Measurements from ENCODE around the gene DIO1. TPM values are rescaled to one million over a fixed set of nuclear protein-coding genes. Genes with fewer than 3 reads are reported as not detected.
A peak's percentile ranks its signal among the peaks of the same experiment; 100 is the strongest.

Gene DIO1
- polyA plus RNA-seq, 1 donor from 2014 or later = not detected

- Histone ChIP-seq H3K27me3 (ENCODE audit: insufficient read depth, low read depth, low read length) (no peaks in the 10 kb centered on the region), H3F3A (ENCODE audit: insufficient read depth, low read length, poor library complexity, severe bottlenecking) (no peaks in the 10 kb centered on the region), H3K79me2 (replicated peaks; ENCODE audit: insufficient read depth, low read length) (no peaks in the 10 kb centered on the region), H3K4me3 (ENCODE audit: low read length) (peak within 1 kb of the TSS; percentile 100), H3K9ac (ENCODE audit: low read length) (peak within 1 kb of the TSS; percentile 73), H3K27ac (ENCODE audit: low read length) (peak within 1 kb of the TSS; percentile 4), H4K20me1 (ENCODE audit: insufficient read depth) (no peaks in the 10 kb centered on the region), H3K9me2 (ENCODE audit: insufficient read depth, low read length) (no peaks in the 10 kb centered on the region), H3K36me3 (ENCODE audit: insufficient read depth, low read length) (no peaks in the 10 kb centered on the region), H3K4me2 (ENCODE audit: low read length) (peak within 1 kb of the TSS; percentile 74), H3K9me3 (ENCODE audit: low read length) (no peaks in the 10 kb centered on the region), H2AFZ (ENCODE audit: low read depth, low read length) (peak within 1 kb of the TSS; percentile 99)
- TF ChIP-seq REST (IDR thresholded peaks at IDR 0.05; ENCODE audit: borderline replicate concordance) (peak; percentile 45), RAD21 (conservative IDR thresholded peaks at IDR 0.05) (peak; percentile 27), EP300 (conservative IDR thresholded peaks at IDR 0.05; ENCODE audit: poor library complexity, severe bottlenecking) (no peak), POLR2AphosphoS5 (IDR thresholded peaks at IDR 0.05) (no peak), CTCF (IDR thresholded peaks at IDR 0.05; ENCODE audit: poor library complexity, severe bottlenecking) (no peak), TAF1 (IDR thresholded peaks at IDR 0.05; ENCODE audit: low read depth) (no peak), SMC3 (conservative IDR thresholded peaks at IDR 0.05; ENCODE audit: poor library complexity) (peak; percentile 21), MXI1 (conservative IDR thresholded peaks at IDR 0.05; ENCODE audit: poor library complexity, severe bottlenecking) (peak; percentile 44), EZH2 (IDR thresholded peaks at IDR 0.05; ENCODE audit: borderline replicate concordance, insufficient read depth, low read length, poor library complexity, severe bottlenecking) (no peak)
Observed at GRCh38 chr1:53889304-53890298, 4.4 kb upstream of the DIO1 start, which contains the start of gene YIPF1. TSS of gene YIPF1 (minus strand) at chr1:53889797. CDS start at chr1:53888937, 860 bp downstream.

GRCh38 chr1:53890522-53890941, 3.5 kb upstream of the DIO1 start:
- Histone ChIP-seq H3K27ac (ENCODE audit: low read length) (peak overlapping the region; percentile 4), H3K4me3 (ENCODE audit: low read length) (peak overlapping the region; percentile 100), H3K27me3 (ENCODE audit: insufficient read depth, low read depth, low read length) (no peaks in the 10 kb centered on the region), H3K4me2 (ENCODE audit: low read length) (peak overlapping the region; percentile 74), H2AFZ (ENCODE audit: low read depth, low read length) (peak overlapping the region; percentile 56), H4K20me1 (ENCODE audit: insufficient read depth) (no peaks in the 10 kb centered on the region), H3K79me2 (replicated peaks; ENCODE audit: insufficient read depth, low read length) (no peaks in the 10 kb centered on the region), H3F3A (ENCODE audit: insufficient read depth, low read length, poor library complexity, severe bottlenecking) (no peaks in the 10 kb centered on the region), H3K36me3 (ENCODE audit: insufficient read depth, low read length) (no peaks in the 10 kb centered on the region), H3K9ac (ENCODE audit: low read length) (no peak overlapping the region), H3K9me2 (ENCODE audit: insufficient read depth, low read length) (no peaks in the 10 kb centered on the region), H3K9me3 (ENCODE audit: low read length) (no peaks in the 10 kb centered on the region)
- TF ChIP-seq REST (IDR thresholded peaks at IDR 0.05; ENCODE audit: borderline replicate concordance) = no peak
- TF ChIP-seq TAF1 (IDR thresholded peaks at IDR 0.05; ENCODE audit: low read depth) = no peak
